H9 (cell line): ENCODE measurements around the gene LGALS7B. TPM values are rescaled to one million over a fixed set of nuclear protein-coding genes. Genes with fewer than 3 reads are reported as not detected.

Experiments
- DNase-seq: peaks from one replicate; pipeline ENCODE4 v3.0.0-alpha.2; 2017
- H2AFZ ChIP-seq: one replicate; pipeline ENCODE4 v1.6.1; 2013; ENCODE audit warnings: mild to moderate bottlenecking, low read length, control low read depth, moderate library complexity
- H2AK5ac ChIP-seq: 2 replicates; pipeline ENCODE4 v1.6.1; 2013; ENCODE audit warnings: low read length, control low read depth, mixed read lengths; ENCODE audit not compliant: insufficient read length
- H2BK120ac ChIP-seq: one replicate; pipeline ENCODE4 v1.6.1; 2013; ENCODE audit warnings: low read depth, mild to moderate bottlenecking, low read length, control low read depth, inconsistent platforms; ENCODE audit not compliant: poor library complexity, severe bottlenecking
- H2BK12ac ChIP-seq: 2 replicates; pipeline ENCODE4 v1.6.1; 2013; ENCODE audit warnings: low read length, control low read depth, mixed read lengths, low read depth; ENCODE audit not compliant: insufficient read length
- H2BK15ac ChIP-seq: 2 replicates; pipeline ENCODE4 v1.6.1; 2013; ENCODE audit warnings: low read depth, low read length, control low read depth
- H2BK20ac ChIP-seq: one replicate; pipeline ENCODE4 v1.6.1; 2013; ENCODE audit warnings: low read depth, mild to moderate bottlenecking, low read length, control low read depth, inconsistent platforms; ENCODE audit not compliant: poor library complexity, severe bottlenecking
- H2BK5ac ChIP-seq: 2 replicates; pipeline ENCODE4 v1.6.1; 2013; ENCODE audit warnings: low read length, control low read depth, mixed read lengths; ENCODE audit not compliant: insufficient read length
- H3K14ac ChIP-seq: 2 replicates; pipeline ENCODE4 v1.6.1; 2013; ENCODE audit warnings: low read length, control low read depth; ENCODE audit not compliant: insufficient read depth
- H3K18ac ChIP-seq: 2 replicates; pipeline ENCODE4 v1.6.1; 2013; ENCODE audit warnings: low read depth, mild to moderate bottlenecking, mixed read lengths, low read length, control low read depth; ENCODE audit not compliant: insufficient read length
- H3K23ac ChIP-seq: 2 replicates; pipeline ENCODE4 v1.6.1; 2013; ENCODE audit warnings: low read length, control low read depth, mixed read lengths, low read depth; ENCODE audit not compliant: insufficient read length
- H3K23me2 ChIP-seq: 2 replicates; pipeline ENCODE4 v1.6.1; 2013; ENCODE audit warnings: low read depth, mild to moderate bottlenecking, mixed read lengths, low read length, control low read depth; ENCODE audit not compliant: insufficient read length, poor library complexity, severe bottlenecking
- H3K27ac ChIP-seq: 2 replicates; pipeline ENCODE4 v1.5.1; 2013; ENCODE audit warnings: low read length, control low read depth, mixed read lengths, low read depth; ENCODE audit not compliant: insufficient read length
- H3K27me3 ChIP-seq: 2 replicates; pipeline ENCODE4 v1.6.1; 2013; ENCODE audit warnings: low read length, control low read depth, inconsistent platforms; ENCODE audit not compliant: insufficient read depth
- H3K4ac ChIP-seq: 2 replicates; pipeline ENCODE4 v1.6.1; 2013; ENCODE audit warnings: low read depth, mild to moderate bottlenecking, control low read depth, inconsistent platforms, low read length, moderate library complexity
- H3K4me1 ChIP-seq: 2 replicates; pipeline ENCODE4 v1.6.1; 2013; ENCODE audit warnings: low read length, control low read depth, inconsistent platforms; ENCODE audit not compliant: insufficient read depth
- H3K4me2 ChIP-seq: 2 replicates; pipeline ENCODE4 v1.6.1; 2013; ENCODE audit warnings: low read length, control low read depth, mixed read lengths; ENCODE audit not compliant: insufficient read length, insufficient read depth
- H3K56ac ChIP-seq: 2 replicates; pipeline ENCODE4 v1.6.1; 2013; ENCODE audit warnings: low read depth, mild to moderate bottlenecking, mixed read lengths, low read length, control low read depth; ENCODE audit not compliant: insufficient read length
- H3K79me1 ChIP-seq: 2 replicates; pipeline ENCODE4 v1.6.1; 2013; ENCODE audit warnings: low read depth, mild to moderate bottlenecking, moderate library complexity, low read length, control low read depth, inconsistent platforms; ENCODE audit not compliant: insufficient read depth, poor library complexity, severe bottlenecking
- H3K79me2 ChIP-seq: 2 replicates; pipeline ENCODE4 v1.6.1; 2013; ENCODE audit warnings: low read length, control low read depth, inconsistent platforms; ENCODE audit not compliant: insufficient read depth
- H3K9ac ChIP-seq: 2 replicates; pipeline ENCODE4 v1.6.1; 2013; ENCODE audit warnings: low read length, control low read depth, mixed read lengths; ENCODE audit not compliant: insufficient read length; ENCODE audit errors: extremely low read depth
- H3K9me3 ChIP-seq: one replicate; pipeline ENCODE4 v1.6.1; 2013; ENCODE audit warnings: low read depth, low read length, inconsistent platforms; ENCODE audit not compliant: control insufficient read depth
- H3T11ph ChIP-seq: one replicate; pipeline ENCODE4 v1.6.1; 2013; ENCODE audit warnings: mild to moderate bottlenecking, low read length, control low read depth, inconsistent platforms
- H4K20me1 ChIP-seq: one replicate; pipeline ENCODE4 v1.6.1; 2013; ENCODE audit not compliant: control insufficient read depth, insufficient read length, insufficient read depth
- H4K5ac ChIP-seq: 2 replicates; pipeline ENCODE4 v1.6.1; 2013; ENCODE audit warnings: low read depth, mild to moderate bottlenecking, mixed read lengths, low read length, control low read depth; ENCODE audit not compliant: insufficient read length
- H4K8ac ChIP-seq: replicated peaks from 2 replicates; pipeline ENCODE4 v1.6.1; 2013; ENCODE audit warnings: low read length, control low read depth, mixed read lengths, low read depth; ENCODE audit not compliant: insufficient read length
- H4K91ac ChIP-seq: 2 replicates; pipeline ENCODE4 v1.6.1; 2013; ENCODE audit warnings: low read depth, mild to moderate bottlenecking, moderate library complexity, mixed read lengths, low read length, control low read depth; ENCODE audit not compliant: insufficient read length
- H3K27ac Mint-ChIP-seq, 3 experiments: 2 replicates in 2 of 3; 3 replicates in 1 of 3; pipeline ENCODE4 v1.8.0; 2020 to 2021; ENCODE audit warnings: mixed read lengths in 3 of 3, mild to moderate bottlenecking in 1 of 3, moderate library complexity in 1 of 3
- H3K27me3 Mint-ChIP-seq: 2 replicates; pipeline ENCODE4 v1.8.0; 2021; ENCODE audit warnings: low read depth, mild to moderate bottlenecking, moderate library complexity, mixed read lengths
- H3K36me3 Mint-ChIP-seq, 3 experiments: 2 replicates in 2 of 3; 3 replicates in 1 of 3; pipeline ENCODE4 v1.8.0; 2020 to 2021; ENCODE audit warnings: low read depth in 3 of 3, mixed read lengths in 3 of 3; ENCODE audit not compliant: insufficient read depth in 1 of 3
- H3K4me1 Mint-ChIP-seq, 2 experiments: 2 replicates each; pipeline ENCODE4 v1.8.0; 2020; ENCODE audit warnings: mixed read lengths in 2 of 2
- H3K4me3 Mint-ChIP-seq, 2 experiments: 2 replicates in 1 of 2; 3 replicates in 1 of 2; pipeline ENCODE4 v1.8.0; 2020 to 2021; ENCODE audit warnings: mild to moderate bottlenecking in 2 of 2, mixed read lengths in 2 of 2, moderate library complexity in 1 of 2
- H3K9me3 Mint-ChIP-seq, 2 experiments: 2 replicates in 1 of 2; 3 replicates in 1 of 2; pipeline ENCODE4 v1.8.0; 2020; ENCODE audit warnings: mild to moderate bottlenecking in 2 of 2, mixed read lengths in 2 of 2, moderate library complexity in 1 of 2
- CTCF ChIP-seq: fragments of 200-600 bp; sonication (generic); conservative IDR thresholded peaks from 3 replicates; pipeline ENCODE4 v1.8.0; 2021; ENCODE audit warnings: antibody characterized with exemption, mild to moderate bottlenecking
- WGBS: extraction: QIAGEN DNeasy Blood & Tissue Kit; methylation state at CpG from one replicate; pipeline ENCODE4 v1.1.7; 2013; ENCODE audit warnings: missing lambda C conversion rate, low lambda C conversion rate, mixed read lengths; ENCODE audit not compliant: insufficient read length; ENCODE audit errors: extremely low coverage; 5-methylcytosine and 5-hydroxymethylcytosine counted together
- total RNA-seq: library from RNA; stranded (reverse); gene quantifications from 2 replicates; pipeline ENCODE4 v1.2.1, GENCODE V29; 2021

The LGALS7B gene
- total RNA-seq, 1 experiment from 2014 or later, result 0.90 TPM

- H3T11ph ChIP-seq, result no peak overlapping the region
- Mint-ChIP-seq H3K36me3 (peaks cover 0 to 5% (median 2%) of the 10 kb centered on the region in 3 experiments; a peak in 3 of 7 replicates), H3K4me1 (peaks cover 0 to 3% of the 10 kb centered on the region in 2 experiments; a peak in 1 of 4 replicates), H3K9me3 (peaks cover 0 to 3% of the 10 kb centered on the region in 2 experiments; a peak in 2 of 5 replicates), H3K27me3 (peaks cover 5% of the 10 kb centered on the region), H3K4me3 (no peak overlapping the region), H3K27ac (no peak overlapping the region)
- H2AFZ ChIP-seq, result no peak overlapping the region
- H3K14ac ChIP-seq, result no peak overlapping the region
- no peak overlapping the region for H3K18ac ChIP-seq
- H4K91ac ChIP-seq, result no peak overlapping the region
- H3K79me2 ChIP-seq, result no peaks in the 10 kb centered on the region
- H3K9me3 ChIP-seq, result no peaks in the 10 kb centered on the region
- H3K56ac ChIP-seq, result no peak overlapping the region
- no peak overlapping the region for H2AK5ac ChIP-seq
- H4K5ac ChIP-seq, result no peak overlapping the region
- H3K4me2 ChIP-seq, result no peak overlapping the region
- no peaks in the 10 kb centered on the region for H3K79me1 ChIP-seq
- no peak overlapping the region for H3K27ac ChIP-seq
- H2BK120ac ChIP-seq, result no peak overlapping the region
- no peak overlapping the region for H2BK12ac ChIP-seq
- H3K4me1 ChIP-seq, result no peaks in the 10 kb centered on the region
- H2BK15ac ChIP-seq, result no peak overlapping the region
- no peak overlapping the region for H2BK20ac ChIP-seq
- no peak overlapping the region for H3K4ac ChIP-seq
- no peak for DNase-seq
- H4K20me1 ChIP-seq, result no peaks in the 10 kb centered on the region
- WGBS, result no CpG with 5 or more reads among the region's 17 CpGs
- TF ChIP-seq CTCF, result no peak
- H3K27me3 ChIP-seq, result no peaks in the 10 kb centered on the region
- no peak overlapping the region for H3K9ac ChIP-seq
- no peak overlapping the region for H3K23ac ChIP-seq
- H2BK5ac ChIP-seq, result no peak overlapping the region
- H4K8ac ChIP-seq, result no peak overlapping the region
- no peaks in the 10 kb centered on the region for H3K23me2 ChIP-seq
These were observed 19.7 kb downstream of the LGALS7B start for GRCh38 chr19:38808741-38809140.
